K562 (cell line): ENCODE data around the gene PCDHGB2. TPM values are rescaled to one million over a fixed set of nuclear protein-coding genes. Genes with fewer than 3 reads are reported as not detected.

Experiments
- ATAC-seq: fragments of 200-7000 bp; cut with Tn5 transposase; 3 replicates; pipeline ENCODE4 v1.9.1; 2020; ENCODE audit warnings: moderate library complexity
- BruUV-seq: library from RNA; stranded (reverse); fragments of 400-500 nt; replicated peaks from 2 replicates; lab custom pipeline; 2021; lab: Mats Ljungman, UMichigan
- CTCF ChIA-PET: fragments of 300-600 bp; formaldehyde crosslinking; extraction: SDS; loops from one replicate; lab custom pipeline; 2021; ENCODE audit warnings: low intra/inter-chr PET ratio; lab: Yijun Ruan, JAX
- POLR2A ChIA-PET: fragments of 300-600, 350-650 bp; sonication (Branson Sonifier 250); formaldehyde crosslinking; extraction: SDS; loops from one replicate; lab custom pipeline; 2021; ENCODE audit warnings: antibody characterized with exemption, inconsistent platforms; lab: Yijun Ruan, JAX
- DNase-seq, 4 experiments: peaks; one replicate each; pipeline versions ENCODE4 v3.0.0 to v3.0.0-alpha.2; 2011 to 2018; ENCODE audit warnings: low spot score in 3 of 4, mixed read lengths in 3 of 4; ENCODE audit errors: extremely low read depth in 1 of 4
- FAIRE-seq: peaks from 2 replicates; lab custom pipeline; 2011; peaks lifted over from hg19 to GRCh38; lab: Jason Lieb, UNC
- H2AFZ ChIP-seq: 2 replicates; pipeline ENCODE4 v1.6.0; 2011; ENCODE audit warnings: low read depth, low read length, control low read depth, inconsistent platforms
- H3K27ac ChIP-seq: fragments of 200-600 bp; 3 replicates; pipeline ENCODE4 v1.8.0; 2011; ENCODE audit warnings: low read depth, mild to moderate bottlenecking, control low read depth, inconsistent platforms, low read length, moderate library complexity, mixed read lengths; ENCODE audit errors: extremely low read depth
- H3K27me3 ChIP-seq, 2 experiments: fragments of 300-600 bp in 1 of 2; 2 replicates in 1 of 2; 3 replicates in 1 of 2; pipeline versions ENCODE4 v1.6.0 to v1.8.0; 2011; ENCODE audit warnings: inconsistent platforms in 2 of 2, low read length in 2 of 2, mild to moderate bottlenecking in 1 of 2, mixed read lengths in 1 of 2, moderate library complexity in 1 of 2; ENCODE audit not compliant: control insufficient read depth in 2 of 2, insufficient read depth in 2 of 2
- H3K36me3 ChIP-seq: fragments of 300-600 bp; 3 replicates; pipeline ENCODE4 v1.8.0; 2011; ENCODE audit warnings: mild to moderate bottlenecking, low read length, inconsistent platforms; ENCODE audit not compliant: control insufficient read depth, insufficient read depth
- H3K4me1 ChIP-seq, 2 experiments: fragments of 200-600 bp in 1 of 2; replicated peaks in 1 of 2; 2 replicates in 1 of 2; 3 replicates in 1 of 2; pipeline versions ENCODE4 v1.5.1 to v1.8.0; 2011; ENCODE audit warnings: inconsistent platforms in 2 of 2, low read length in 2 of 2, mild to moderate bottlenecking in 1 of 2, mixed read lengths in 1 of 2, moderate library complexity in 1 of 2; ENCODE audit not compliant: control insufficient read depth in 2 of 2, insufficient read depth in 2 of 2
- H3K4me2 ChIP-seq: 2 replicates; pipeline ENCODE4 v1.6.1; 2011; ENCODE audit warnings: low read length, control low read depth, inconsistent platforms, mixed read lengths; ENCODE audit not compliant: insufficient read depth
- H3K4me3 ChIP-seq: fragments of 200-600 bp; sonication (generic), shearing (Covaris generic); 2 replicates; pipeline ENCODE4 v1.5.1; 2016; ENCODE audit warnings: control low read depth, inconsistent platforms
- H3K79me2 ChIP-seq: fragments of 200-600 bp; 3 replicates; pipeline ENCODE4 v1.8.0; 2011; ENCODE audit warnings: low read length, inconsistent platforms; ENCODE audit not compliant: control insufficient read depth, insufficient read depth
- H3K9ac ChIP-seq, 2 experiments: 2 replicates each; pipeline versions ENCODE4 v1.6.0 to v1.6.1; 2011; ENCODE audit warnings: low read depth in 2 of 2, low read length in 2 of 2, control low read depth in 1 of 2, inconsistent platforms in 1 of 2, mild to moderate bottlenecking in 1 of 2, mixed read lengths in 1 of 2; ENCODE audit not compliant: insufficient read depth in 1 of 2
- H3K9me1 ChIP-seq: one replicate; pipeline ENCODE4 v1.6.0; 2011; ENCODE audit warnings: inconsistent platforms, mild to moderate bottlenecking, low read length, moderate library complexity; ENCODE audit not compliant: control insufficient read depth, insufficient read depth
- H3K9me3 ChIP-seq: replicated peaks from 2 replicates; pipeline ENCODE4 v1.5.1; 2011; ENCODE audit warnings: low read depth, low read length, inconsistent platforms; ENCODE audit not compliant: control insufficient read depth, insufficient read depth
- H4K20me1 ChIP-seq: replicated peaks from 2 replicates; pipeline ENCODE4 v1.6.1; 2011; ENCODE audit warnings: low read length, inconsistent platforms, mixed read lengths; ENCODE audit not compliant: control insufficient read depth, insufficient read depth
- CCAR2 ChIP-seq: fragments of 200-400 bp; formaldehyde crosslinking; IDR thresholded peaks from 2 replicates; pipeline ENCODE4 v1.6.1; 2017; ENCODE audit warnings: mild to moderate bottlenecking, low read depth, low read length
- CHAMP1 ChIP-seq: fragments of 450-650 bp; IDR thresholded peaks from 2 replicates; pipeline ENCODE4 v1.6.1; 2016; ENCODE audit warnings: mild to moderate bottlenecking
- FOXO4 ChIP-seq: fragments of 450-650 bp; formaldehyde crosslinking; IDR thresholded peaks from 2 replicates; pipeline ENCODE4 v1.4.0; 2020; ENCODE audit warnings: mild to moderate bottlenecking, moderate library complexity
- GTF2F1 ChIP-seq: IDR thresholded peaks from 2 replicates; pipeline ENCODE4 v1.6.1; 2011; ENCODE audit warnings: low read depth, low read length, improper control_type of control experiment
- MAFK ChIP-seq: IDR thresholded peaks from 2 replicates; pipeline ENCODE4 v1.6.1; 2011; ENCODE audit warnings: low read length, improper control_type of control experiment
- MBD2 ChIP-seq: sonication (generic); IDR thresholded peaks from 2 replicates; pipeline ENCODE4 v1.6.1; 2016; ENCODE audit warnings: low read depth, borderline replicate concordance
- POLR2AphosphoS2 ChIP-seq: IDR thresholded peaks from 2 replicates; pipeline ENCODE4 v1.6.1; 2012; ENCODE audit warnings: low read length, improper control_type of control experiment
- POLR3G ChIP-seq: IDR thresholded peaks from 2 replicates; pipeline ENCODE4 v1.6.1; 2011; ENCODE audit not compliant: insufficient read length, insufficient replicate concordance; ENCODE audit errors: extremely low read depth
- PRMT5 ChIP-seq: sonication (generic); formaldehyde crosslinking; IDR thresholded peaks from 2 replicates; pipeline ENCODE4 v1.5.0; 2020; ENCODE audit warnings: missing genetic modification reagents
- SMC3 ChIP-seq: conservative IDR thresholded peaks from 2 replicates; pipeline ENCODE4 v1.6.1; 2011; ENCODE audit warnings: low read depth, low read length, improper control_type of control experiment; ENCODE audit not compliant: insufficient read depth
- THRAP3 ChIP-seq: fragments of 450-650 bp; IDR thresholded peaks from 2 replicates; pipeline ENCODE4 v1.6.1; 2016; ENCODE audit warnings: mild to moderate bottlenecking, inconsistent platforms, borderline replicate concordance
- USF2 ChIP-seq: sonication (generic); formaldehyde crosslinking; IDR thresholded peaks from 2 replicates; pipeline ENCODE4 v1.5.0; 2020; ENCODE audit warnings: missing genetic modification reagents
- ZBTB43 ChIP-seq: sonication (generic); formaldehyde crosslinking; IDR thresholded peaks from 2 replicates; pipeline ENCODE4 v1.8.0; 2023; ENCODE audit warnings: mild to moderate bottlenecking, missing genetic modification reagents
- ZC3H8 ChIP-seq: fragments of 450-650 bp; IDR thresholded peaks from 2 replicates; pipeline ENCODE4 v1.6.1; 2017
- ZFPM2 ChIP-seq: fragments of 250-450 bp; sonication (Bioruptor Pico); IDR thresholded peaks from 2 replicates; pipeline ENCODE4 v1.5.1; 2022; ENCODE audit warnings: mild to moderate bottlenecking
- ZNF436 ChIP-seq: fragments of 250-450, 450-650 bp; sonication (Bioruptor Pico); formaldehyde crosslinking; IDR thresholded peaks from 2 replicates; pipeline ENCODE4 v1.7.0; 2020; ENCODE audit warnings: mild to moderate bottlenecking
- WGBS: fragments of 100-300 bp; shearing (Covaris generic); methylation state at CpG from one replicate; pipeline ENCODE4 v1.1.6; 2016; ENCODE audit warnings: low coverage, mixed read lengths; ENCODE audit not compliant: insufficient coverage; ENCODE audit errors: missing lambda C conversion rate; 5-methylcytosine and 5-hydroxymethylcytosine counted together
- in situ Hi-C: fragments of 300-500 bp; cut with MboI; formaldehyde crosslinking; loops from 4 replicates; pipeline ENCODE4 v1.15.0; 2018; ENCODE audit warnings: inconsistent platforms, mixed read lengths
- intact Hi-C: fragments of 100-400 bp; cut with micrococcal nuclease; formaldehyde crosslinking; loops from 2 replicates; pipeline ENCODE4 v1.14.2; 2022
- polyA plus RNA-seq, 8 experiments: library from polyadenylated mRNA; depleted of rRNA in 4 of 8; stranded (reverse) in 5 of 8; unstranded in 3 of 8; fragments of >200 nt; fragmentation: Nextera tagmentation in 2 of 8; fragmentation: Illumina TruSeq in 1 of 8; extraction: Ambion mirVana in 2 of 8; extraction: Trizol in 1 of 8; gene quantifications; 2 replicates each; pipeline versions ENCODE4 v1.2.1 to v1.2.3, GENCODE V29; 2011 to 2014; ENCODE audit warnings: inconsistent platforms in 1 of 8, missing spikeins in 1 of 8
- total RNA-seq, 7 experiments: library from RNA; depleted of rRNA in 6 of 7; stranded (reverse); fragments of >200 nt in 6 of 7; fragmentation: Illumina TruSeq in 2 of 7; extraction: Trizol in 2 of 7; gene quantifications; 2 replicates each; pipeline versions ENCODE4 v1.2.1 to v1.2.3, GENCODE V29; 2011 to 2021; ENCODE audit warnings: low replicate concordance in 1 of 7

Gene PCDHGB2
- total and polyA plus RNA-seq, 9 of the 15 experiments (the other 6 are each of a cell fraction or from before 2014, with no cell fraction given) = 0.06 to 0.54 (median 0.29) TPM; not detected in 1

GRCh38 chr5:141369994-141370848 lies 10.4 kb downstream of the PCDHGB2 start, which contains the start of gene PCDHGB3:
PCDHGB3 (plus strand) TSS chr5:141370242; CDS start chr5:141370395, 153 bp downstream.
- ATAC-seq (peak; percentile 98), DNase-seq (peak in 3 of 4 experiments; percentile 21 to 56 (median 42)), FAIRE-seq (peak; percentile 67)
- no peak within 1 kb of the TSS for H3K9ac ChIP-seq
- H4K20me1 ChIP-seq = no peaks in the 10 kb centered on the region
- H3K4me3 ChIP-seq = peak within 1 kb of the TSS; percentile 27
- no peaks in the 10 kb centered on the region for H3K9me1 ChIP-seq
- H3K27me3 ChIP-seq = peaks cover 15 to 47% of the 10 kb centered on the region in 2 experiments
- in situ Hi-C loops = no loop called here
- no peaks in the 10 kb centered on the region for H3K9me3 ChIP-seq
- H3K27ac ChIP-seq = no peak within 1 kb of the TSS
- peak within 1 kb of the TSS; percentile 62; the same call in 1 of the 2 replicates for H2AFZ ChIP-seq
- 2% methylated on average over 32 of the region's 32 CpGs for WGBS
- H3K36me3 ChIP-seq = no peaks in the 10 kb centered on the region
- ChIA-PET POLR2A (interaction anchor here (0.6 to 1.2 kb wide), 4 partner anchors 21 to 188 kb away, joined by 3 to 4 read pairs (median 4); partner anchors contain the start of gene TAF7), CTCF (interaction anchor here (0.5 to 0.8 kb wide), 3 partner anchors 154 to 773 kb away, joined by 3 to 5 read pairs (median 4); no protein-coding TSS in a partner anchor)
- H3K4me1 ChIP-seq = peaks cover 0 to 14% of the 10 kb centered on the region in 2 experiments; a peak in 1 of 5 replicates
- no TSS peak for BruUV-seq
- intact Hi-C loops = loop anchor here (5.0 kb wide), 1 partner anchor 43 kb away; no protein-coding TSS in a partner anchor
- H3K4me2 ChIP-seq = no peak within 1 kb of the TSS; the same call in none of the 2 replicates
- H3K79me2 ChIP-seq = no peaks in the 10 kb centered on the region
- no peak for TF ChIP-seq MBD2
- no peak for TF ChIP-seq POLR3G
- no peak for TF ChIP-seq ZNF436 (CRISPR knock-in tag)
- TF ChIP-seq ZBTB43 (CRISPR knock-in tag) = no peak
- no peak for TF ChIP-seq PRMT5 (CRISPR knock-in tag)
- no peak for TF ChIP-seq CHAMP1
- no peak for TF ChIP-seq CCAR2
- TF ChIP-seq MAFK = no peak
- TF ChIP-seq USF2 = no peak
- TF ChIP-seq ZFPM2 (CRISPR knock-in tag) = no peak
- TF ChIP-seq GTF2F1 = no peak
- no peak for TF ChIP-seq ZC3H8
- TF ChIP-seq THRAP3 = no peak
- peak; percentile 40; the same call in 1 of the 2 replicates for TF ChIP-seq SMC3
- TF ChIP-seq POLR2AphosphoS2 = no peak
- TF ChIP-seq FOXO4 = no peak
